LNCaP clone FGC (cell line): ENCODE data around the gene UCN2.

ENCODE experiments used
- DNase-seq: peaks from one replicate; pipeline ENCODE4 v3.0.0-alpha.2; 2011; ENCODE audit warnings: low read depth
- H3K4me3 ChIP-seq: 2 replicates; pipeline ENCODE4 v1.5.1; 2011; ENCODE audit warnings: mild to moderate bottlenecking, low read depth, low read length, control low read depth
- TF ChIP-seq, protein P1 (sequence below): IDR thresholded peaks from 2 replicates; pipeline ENCODE4 v1.5.1; 2012; ENCODE audit warnings: mild to moderate bottlenecking; ENCODE audit not compliant: control insufficient read depth, insufficient read depth; ENCODE audit errors: extremely low read depth

UCN2 gene

DNA sequence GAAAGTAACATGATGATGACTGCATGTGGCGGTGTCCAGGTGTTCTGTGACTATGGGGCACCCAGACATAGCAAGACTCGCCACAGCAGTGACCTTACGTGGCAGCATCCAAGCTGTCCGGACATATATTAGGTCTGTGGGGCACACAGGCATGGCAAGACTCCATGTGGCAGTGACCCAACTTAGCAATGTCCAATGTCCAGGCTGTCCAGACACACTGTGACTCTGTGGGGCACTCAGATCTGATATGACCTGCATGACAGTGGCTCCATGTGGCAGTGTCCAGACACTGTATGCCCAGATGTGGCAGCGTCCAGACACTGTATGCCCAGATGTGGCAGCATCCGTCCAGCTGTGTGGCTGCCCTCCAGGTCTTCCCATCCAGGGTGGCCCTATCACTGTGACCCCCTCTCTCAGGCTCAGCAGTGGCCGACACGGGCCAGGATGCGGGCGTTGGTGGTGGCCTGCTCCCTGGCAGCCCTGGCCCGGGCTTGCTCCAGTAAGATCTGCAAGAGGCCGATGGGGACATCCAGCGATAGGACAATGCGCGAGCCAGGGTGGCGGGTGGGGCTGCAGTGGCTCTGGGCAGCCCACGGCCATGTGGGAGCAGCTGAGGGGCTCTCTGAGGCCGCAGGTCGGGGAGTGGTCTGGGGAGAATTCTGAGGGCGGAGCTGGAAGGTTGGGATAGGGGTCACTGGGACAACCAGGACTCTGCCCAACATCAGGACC lies 1.1 kb downstream of the UCN2 start:
- DNase-seq = no peak
- TF ChIP-seq, protein P1, sequence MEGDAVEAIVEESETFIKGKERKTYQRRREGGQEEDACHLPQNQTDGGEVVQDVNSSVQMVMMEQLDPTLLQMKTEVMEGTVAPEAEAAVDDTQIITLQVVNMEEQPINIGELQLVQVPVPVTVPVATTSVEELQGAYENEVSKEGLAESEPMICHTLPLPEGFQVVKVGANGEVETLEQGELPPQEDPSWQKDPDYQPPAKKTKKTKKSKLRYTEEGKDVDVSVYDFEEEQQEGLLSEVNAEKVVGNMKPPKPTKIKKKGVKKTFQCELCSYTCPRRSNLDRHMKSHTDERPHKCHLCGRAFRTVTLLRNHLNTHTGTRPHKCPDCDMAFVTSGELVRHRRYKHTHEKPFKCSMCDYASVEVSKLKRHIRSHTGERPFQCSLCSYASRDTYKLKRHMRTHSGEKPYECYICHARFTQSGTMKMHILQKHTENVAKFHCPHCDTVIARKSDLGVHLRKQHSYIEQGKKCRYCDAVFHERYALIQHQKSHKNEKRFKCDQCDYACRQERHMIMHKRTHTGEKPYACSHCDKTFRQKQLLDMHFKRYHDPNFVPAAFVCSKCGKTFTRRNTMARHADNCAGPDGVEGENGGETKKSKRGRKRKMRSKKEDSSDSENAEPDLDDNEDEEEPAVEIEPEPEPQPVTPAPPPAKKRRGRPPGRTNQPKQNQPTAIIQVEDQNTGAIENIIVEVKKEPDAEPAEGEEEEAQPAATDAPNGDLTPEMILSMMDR = no peak
- no peak overlapping the region for H3K4me3 ChIP-seq

DNA sequence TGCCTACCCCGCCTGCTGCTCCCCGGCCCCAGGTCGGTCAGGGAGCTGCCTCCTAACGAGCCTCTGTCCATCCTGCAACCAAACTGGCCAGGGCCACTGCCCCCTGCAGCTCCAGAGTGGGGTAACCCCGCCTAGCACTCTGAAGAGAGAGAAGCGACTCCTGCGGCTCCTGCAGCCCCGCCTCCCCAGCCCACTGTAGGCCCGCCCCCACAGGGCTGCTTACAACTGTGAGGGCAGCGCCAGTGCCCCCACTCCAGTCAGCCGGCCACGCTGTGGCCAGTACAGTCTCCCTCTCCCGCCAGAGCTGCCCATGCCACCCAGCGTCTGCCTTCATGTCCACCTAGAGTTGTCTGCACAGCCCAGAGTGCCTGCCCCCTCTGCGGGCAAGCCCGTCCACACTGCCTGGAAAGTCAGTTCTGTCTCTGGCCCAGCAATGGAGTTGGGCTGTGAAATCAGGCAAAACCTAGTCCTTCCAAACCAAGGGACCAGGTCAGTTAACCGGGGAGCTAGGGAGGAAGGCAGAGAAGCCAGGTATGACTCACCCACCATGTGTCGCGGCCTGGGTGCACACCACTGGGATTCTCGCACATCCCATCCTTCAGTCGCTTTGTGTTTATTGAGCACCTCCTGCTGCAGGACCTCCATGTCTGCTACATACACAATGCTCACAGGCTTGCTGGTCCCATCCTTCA lies 2.4 kb downstream of the UCN2 start:
- DNase-seq = no peak
- TF ChIP-seq, protein P1 = no peak
- H3K4me3 ChIP-seq = no peak overlapping the region

DNA sequence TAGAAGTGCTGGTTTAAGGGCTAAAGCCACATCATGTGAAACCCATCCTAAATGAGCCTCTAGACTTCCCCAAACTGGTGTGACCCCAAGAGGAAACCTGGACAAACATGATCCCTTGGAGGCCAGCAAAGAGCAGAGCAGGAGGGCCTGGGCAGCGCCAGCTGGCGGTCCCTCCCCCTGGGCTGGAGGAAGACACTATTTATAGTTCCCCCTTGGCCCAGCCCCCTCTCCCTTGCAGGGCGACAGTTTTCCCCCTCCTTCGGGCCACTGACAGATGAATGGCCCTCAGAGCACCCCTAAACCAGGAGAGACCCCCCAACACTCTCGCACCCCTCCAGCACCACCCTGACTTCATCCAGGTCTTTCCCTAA lies 2.9 kb downstream of the UCN2 start:
- TF ChIP-seq, protein P1 = no peak
- H3K4me3 ChIP-seq = no peak overlapping the region
- no peak for DNase-seq

DNA sequence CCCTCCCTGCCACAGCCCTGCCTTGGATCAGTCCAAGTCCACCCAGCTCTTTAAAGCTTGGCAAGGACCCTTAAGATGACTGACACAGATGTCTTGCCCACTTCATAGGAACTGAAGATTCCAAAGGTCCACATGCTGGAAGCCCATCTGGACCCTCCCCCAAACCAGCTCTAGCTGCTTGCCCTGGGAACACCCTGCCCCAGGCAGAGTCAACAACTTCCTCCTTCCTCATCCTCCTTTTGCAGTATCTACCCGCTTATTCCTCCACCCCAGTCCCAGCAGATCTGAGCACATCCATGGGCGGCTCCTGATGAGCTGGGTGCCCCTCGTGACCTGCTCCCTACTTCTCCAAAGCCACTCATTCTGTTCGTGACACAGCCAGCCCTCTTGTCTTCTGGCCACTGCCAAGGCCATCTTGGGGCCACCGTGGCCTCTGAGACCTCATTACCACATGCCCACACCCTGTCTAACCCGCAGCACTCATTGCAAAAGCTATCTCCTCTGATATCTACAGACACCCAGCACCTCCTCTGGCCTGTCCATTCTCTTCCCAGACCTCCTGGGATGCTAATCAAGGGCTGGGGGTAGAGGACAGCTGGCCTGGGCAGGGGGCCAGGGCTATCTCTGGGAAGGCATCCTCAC lies 5.0 kb downstream of the UCN2 start:
- no peak overlapping the region for H3K4me3 ChIP-seq
- TF ChIP-seq, protein P1 = no peak
- no peak for DNase-seq

DNA sequence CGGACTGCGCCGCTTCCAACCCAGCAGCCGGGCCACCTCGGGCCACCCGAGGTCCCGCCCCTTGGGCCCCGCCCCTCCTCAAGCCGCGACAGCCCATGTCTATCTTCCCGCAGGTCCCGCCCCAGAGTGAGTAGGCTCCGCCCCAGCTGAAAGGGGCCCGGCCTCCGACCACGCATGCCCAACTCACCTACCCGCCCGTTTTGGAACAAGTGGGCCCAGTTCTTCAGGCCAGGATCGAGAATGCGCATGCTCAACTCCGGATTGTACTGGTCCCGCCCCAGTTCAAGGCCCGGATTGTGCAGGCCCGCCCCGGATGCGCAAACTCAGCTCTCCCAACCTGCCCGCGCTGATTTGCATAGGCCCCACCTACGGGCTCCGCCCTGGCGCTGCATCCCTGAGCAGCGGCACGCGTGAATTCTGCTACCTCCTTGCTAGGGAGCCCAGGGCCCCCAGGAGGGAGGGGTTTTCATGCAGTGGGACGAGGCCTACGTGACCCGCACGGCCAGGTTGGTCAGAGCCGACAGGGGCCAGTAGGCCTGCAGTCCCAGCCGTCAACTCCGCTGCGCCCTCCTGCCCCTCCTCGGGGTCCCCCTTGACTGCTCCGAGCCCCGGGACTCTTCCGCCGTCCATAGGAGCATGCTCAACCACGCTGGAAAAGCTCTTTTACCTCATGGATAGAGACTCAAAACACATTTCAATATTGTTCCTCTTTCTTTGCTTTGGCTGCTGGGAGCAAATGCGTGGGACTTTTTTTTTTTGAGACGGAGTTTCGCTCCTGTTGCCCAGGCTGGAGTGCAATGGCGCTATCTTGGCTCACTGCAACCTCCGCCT lies 6.6 kb downstream of the UCN2 start, which contains the start of gene PFKFB4:
Gene PFKFB4, minus strand, starts transcription at position 8 of the 831 bp plus-strand sequence. CDS start 26 bp downstream, outside the sequence.
- TF ChIP-seq, protein P1 = no peak
- H3K4me3 ChIP-seq = peak within 1 kb of the TSS; percentile 80
- peak; percentile 98 for DNase-seq

DNA sequence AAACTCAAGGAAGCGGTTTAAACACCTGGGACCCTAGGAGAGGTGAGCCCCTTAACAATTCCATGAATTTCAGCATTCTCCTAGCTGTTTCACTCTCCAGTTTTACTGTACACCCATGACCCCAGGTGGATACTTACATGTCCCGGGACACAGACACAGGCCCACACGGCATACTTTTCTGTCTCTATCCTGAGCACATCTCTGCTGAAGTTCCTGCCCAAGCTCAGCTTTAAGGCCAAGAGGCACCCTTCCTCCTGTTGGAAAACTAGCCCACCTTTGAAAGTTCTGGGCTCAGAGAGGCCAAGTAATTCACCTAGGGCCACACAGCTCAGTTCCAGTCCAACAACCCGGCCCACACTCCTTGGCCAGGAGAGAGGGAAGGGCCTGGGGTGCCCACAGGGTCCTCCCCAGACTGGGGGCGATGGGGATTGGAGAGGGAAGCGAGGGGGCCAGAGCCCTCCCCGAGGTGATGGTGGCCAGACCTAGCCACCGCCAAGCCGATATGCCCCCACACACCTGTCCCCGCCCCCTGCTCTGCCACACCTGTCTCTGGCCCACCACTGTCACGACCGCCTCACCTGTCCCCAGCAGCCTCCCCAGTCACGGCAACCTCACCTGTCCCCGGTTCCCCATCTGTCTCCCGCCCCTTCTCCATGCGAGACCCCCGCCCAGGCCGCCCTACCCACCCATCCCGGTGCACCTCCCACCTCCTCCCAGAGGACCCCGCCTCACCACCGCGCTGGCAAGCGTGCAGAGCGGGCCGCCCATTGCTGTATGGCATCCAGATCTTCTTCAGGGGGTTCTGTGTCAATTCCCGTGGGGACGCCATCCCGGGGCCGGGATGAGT lies 7.4 kb downstream of the UCN2 start:
- TF ChIP-seq, protein P1 = no peak
- H3K4me3 ChIP-seq = peak overlapping the region; percentile 80
- DNase-seq = no peak
